Measurements from ENCODE around the gene EHBP1.

The EHBP1 gene

DNA sequence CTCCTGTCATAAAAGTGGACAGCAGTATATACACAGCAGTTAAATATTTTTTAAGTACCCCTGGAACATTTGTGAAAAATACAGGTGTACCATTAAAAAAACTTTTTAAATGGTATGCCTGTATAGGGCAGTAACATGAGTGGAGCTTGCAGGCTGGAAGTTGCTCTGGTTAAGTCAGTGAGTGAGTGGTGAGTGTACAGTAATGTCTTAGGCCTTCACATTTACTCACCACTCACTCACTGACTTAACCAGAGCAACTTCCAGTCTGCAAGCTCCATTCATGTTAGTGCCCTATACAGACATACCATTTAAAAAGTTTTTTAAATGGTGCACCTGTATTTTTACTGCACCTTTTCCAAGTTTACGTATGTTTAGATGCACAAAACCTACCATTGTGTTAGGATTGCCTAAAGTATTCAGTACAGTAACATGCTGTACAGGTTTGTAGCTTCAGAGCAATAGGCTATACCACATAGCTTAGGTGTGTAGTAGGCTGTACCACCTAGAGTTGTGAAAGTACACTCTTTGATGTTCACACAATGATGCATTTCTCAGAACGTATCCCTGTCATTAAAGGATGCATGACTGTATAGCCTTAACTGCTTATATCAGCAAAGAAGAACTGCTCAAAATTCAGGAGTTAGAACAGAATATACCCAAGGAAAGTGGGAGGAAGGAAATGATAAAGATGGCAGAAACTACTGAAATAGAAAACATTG, 112.6 kb downstream of the EHBP1 start:
- no peak for DNase-seq

DNA sequence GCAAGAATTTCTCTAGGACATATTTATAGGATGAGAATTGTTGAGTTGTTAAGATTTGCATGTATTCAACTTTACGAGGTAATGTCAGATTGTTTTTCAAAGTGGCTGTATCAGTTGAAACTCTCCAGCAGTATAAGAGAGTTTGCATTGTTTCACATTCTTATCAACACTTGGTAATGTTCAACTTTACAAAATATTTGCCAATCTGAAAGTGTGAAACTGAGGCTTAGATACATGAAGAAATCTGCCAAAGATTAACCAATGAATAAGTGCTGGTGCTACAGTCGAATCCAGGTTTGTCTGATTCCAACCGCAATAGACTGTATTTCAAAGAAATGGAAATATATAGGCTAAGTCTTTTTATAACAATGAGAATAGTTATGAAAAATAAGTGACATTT, 117.0 kb downstream of the EHBP1 start:
- no peak for DNase-seq

DNA sequence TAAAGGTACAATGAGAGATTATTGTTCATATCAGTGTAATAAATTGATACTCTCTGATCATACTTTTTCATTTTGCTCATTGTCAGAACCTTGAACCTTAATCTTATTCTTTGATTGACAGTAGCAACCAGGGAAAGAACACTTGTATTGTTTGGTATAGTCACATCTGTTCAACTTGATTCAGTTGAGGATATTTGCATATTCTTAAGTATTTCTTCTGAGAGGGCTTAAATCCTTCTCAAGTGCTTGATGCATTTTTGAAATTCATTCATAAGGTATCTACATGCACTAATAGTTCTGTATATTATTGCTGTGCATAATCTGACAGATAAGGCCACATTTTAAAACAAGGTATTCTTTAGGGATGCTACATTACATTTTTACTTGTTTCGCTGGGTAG, 118.9 kb downstream of the EHBP1 start:
- no peak for DNase-seq

GRCh38 chr2:62826141-62826540, 120.6 kb downstream of the EHBP1 start:
- no peak for DNase-seq

- no peak for DNase-seq
These were observed 121.6 kb downstream of the EHBP1 start for GRCh38 chr2:62826953-62827675.

GRCh38 chr2:62831729-62832128, 126.2 kb downstream of the EHBP1 start:
- DNase-seq: no peak

DNA sequence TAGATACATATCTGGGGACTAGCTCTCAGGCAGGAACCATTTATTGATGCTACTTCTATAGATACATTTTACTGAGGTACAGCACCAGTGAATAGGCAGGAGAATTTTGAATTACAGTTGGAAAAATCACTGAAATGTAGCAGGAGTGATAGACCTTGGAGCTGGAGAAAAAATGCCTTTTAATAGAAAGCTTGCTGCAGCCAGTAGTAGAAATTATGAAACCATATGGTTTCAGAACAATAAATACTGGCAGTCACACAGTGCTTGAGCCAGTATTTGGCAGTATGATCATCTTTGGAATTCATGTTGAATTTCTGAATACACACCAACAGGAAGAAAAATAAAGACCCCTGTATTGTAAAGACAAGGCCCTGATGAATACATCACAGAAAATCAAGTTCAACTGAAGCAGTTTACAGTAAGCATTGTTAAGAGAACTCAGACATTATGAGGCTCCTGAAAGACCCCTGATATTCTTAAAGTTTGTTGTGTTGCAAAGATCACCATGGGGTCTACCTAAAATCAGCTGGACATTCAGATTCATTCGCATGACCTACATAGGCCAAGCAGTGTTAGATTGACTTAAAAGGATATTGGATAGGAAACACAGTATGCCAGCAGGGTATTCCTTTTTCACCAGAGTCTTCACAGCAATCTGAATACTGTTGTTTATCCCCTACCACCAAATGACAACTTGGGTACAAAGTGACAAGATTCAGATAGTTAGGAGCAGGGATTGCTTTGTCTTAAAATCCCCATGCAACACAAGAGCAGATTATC, 139.0 kb downstream of the EHBP1 start:
- DNase-seq: no peak

- DNase-seq: no peak
These were observed 139.7 kb downstream of the EHBP1 start for GRCh38 chr2:62845256-62845655.

DNA sequence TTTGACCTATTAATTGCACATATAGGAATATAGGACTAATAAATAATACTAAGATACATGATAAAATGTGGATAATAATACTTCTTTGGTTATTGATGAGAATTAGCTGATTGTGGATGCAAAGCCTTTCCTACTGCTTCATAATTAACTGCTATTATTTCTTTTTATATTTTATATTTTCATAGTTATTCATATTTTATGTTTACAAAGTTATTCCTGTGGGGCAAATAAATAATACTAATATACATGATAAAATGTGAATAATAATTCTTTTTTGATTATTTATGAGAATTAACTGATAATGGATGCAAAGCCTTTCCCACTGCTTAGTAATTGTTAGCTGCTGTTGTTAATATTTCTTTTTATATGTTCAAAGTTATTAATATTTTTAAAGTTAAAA, 146.7 kb downstream of the EHBP1 start:
- DNase-seq: no peak

GRCh38 chr2:62854600-62855514, 149.3 kb downstream of the EHBP1 start:
- DNase-seq: no peak

DNA sequence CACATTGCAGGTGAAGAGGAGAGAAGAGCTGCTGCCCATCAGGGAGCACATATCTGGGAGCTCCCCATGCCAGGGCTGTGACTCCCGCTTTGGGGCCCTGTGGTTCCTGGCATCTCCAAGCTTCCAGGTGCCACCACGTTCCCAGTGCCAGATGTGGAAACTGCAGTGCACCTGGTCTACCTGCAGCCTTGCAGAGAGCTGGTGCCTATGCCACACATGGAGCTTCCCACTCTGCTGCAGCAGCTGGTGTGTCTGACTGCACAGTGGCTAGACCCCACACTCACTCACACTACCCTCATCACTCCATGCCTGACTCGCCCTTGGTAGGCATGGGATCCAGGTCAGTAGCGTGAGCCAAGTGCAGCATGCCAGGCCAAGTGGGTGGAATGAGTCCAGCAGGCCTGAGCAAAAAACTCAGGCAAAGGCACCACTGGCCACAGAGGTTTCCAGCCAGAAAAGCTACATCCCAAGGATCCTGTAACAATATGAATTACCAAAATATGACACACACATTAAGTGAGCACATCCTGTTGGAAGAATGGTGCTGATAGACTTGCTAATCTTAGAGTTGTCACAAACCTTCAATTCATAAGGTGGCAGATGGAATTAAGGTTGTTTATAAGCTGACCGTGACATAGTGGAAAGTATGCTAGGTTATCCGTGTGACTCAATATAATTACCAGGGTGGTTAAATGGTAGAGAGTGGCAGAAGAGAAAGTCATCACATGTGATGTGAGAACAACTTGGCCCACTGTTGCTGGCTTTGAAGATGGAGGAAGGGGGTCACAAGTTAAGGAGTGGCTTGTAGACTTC, 150.9 kb downstream of the EHBP1 start:
- no peak for DNase-seq

DNA sequence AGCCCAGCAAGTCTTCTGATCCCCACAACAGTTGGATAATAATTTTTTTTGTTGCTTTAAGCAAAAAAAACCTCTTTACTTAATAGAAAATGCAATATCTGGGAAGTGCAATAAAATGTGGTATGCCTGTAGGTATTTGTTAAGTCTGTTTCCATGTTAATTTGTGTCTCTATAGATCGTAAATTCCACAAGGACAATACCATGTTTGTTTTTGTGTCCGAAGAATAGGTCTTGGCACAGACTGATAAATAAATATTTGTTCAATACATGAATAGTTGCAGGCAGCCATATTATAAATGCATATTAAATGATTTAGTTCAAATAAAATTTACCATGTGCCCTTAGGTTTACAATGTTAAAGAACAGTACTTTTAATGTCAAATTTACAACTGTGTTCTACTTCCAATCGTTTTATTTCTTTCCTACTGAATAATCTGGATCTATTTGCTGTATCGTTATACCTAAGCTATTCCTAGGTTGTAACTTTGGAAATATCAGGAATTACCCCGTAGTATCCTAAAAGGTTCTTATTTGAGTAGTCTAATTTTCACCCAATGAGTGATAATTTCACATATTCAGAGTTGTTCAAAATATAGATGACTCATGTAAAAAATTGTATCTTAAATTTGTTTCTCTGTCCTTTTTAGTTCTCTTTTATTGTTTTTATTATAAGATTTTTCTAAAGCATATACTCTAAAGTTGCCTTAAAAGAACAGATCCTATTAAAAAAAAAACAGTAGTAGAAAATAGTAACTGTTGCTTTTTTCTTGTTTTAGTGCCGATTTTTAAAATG, 151.8 kb downstream of the EHBP1 start:
- no peak for DNase-seq

DNA sequence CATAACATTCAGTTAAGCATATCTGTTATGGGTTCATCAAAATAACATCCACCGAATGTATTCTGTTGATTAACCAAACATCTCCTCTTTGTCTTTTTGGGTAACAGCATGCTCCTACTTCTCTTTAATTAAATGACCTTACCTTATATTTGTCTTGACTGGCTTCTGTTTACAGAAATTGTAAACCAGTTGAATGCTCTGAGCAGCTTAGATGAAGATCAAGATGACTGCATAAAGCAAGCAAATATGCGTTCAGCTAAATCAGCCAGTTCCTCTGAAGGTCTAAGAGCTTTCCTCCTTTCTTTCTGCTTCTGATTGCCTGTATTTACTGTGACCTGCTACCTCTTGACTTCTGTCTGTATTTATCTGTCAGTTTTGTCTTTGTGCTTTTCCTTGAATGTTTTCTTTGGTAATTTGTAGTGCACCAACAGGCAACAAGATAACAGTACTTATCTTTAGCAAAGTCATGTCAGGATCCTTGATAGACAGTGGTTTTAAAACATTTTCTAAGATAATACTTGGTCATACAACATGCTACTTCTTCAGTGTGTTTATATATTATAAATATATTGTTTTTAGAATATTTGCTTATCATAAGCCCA, 152.8 kb downstream of the EHBP1 start:
- no peak for DNase-seq

GRCh38 chr2:62868947-62869346, 163.4 kb downstream of the EHBP1 start:
- DNase-seq: no peak

- DNase-seq: no peak
These were observed 165.5 kb downstream of the EHBP1 start for GRCh38 chr2:62870966-62871365.

- DNase-seq: no peak
These were observed 166.0 kb downstream of the EHBP1 start for GRCh38 chr2:62871506-62871905.

- no peak for DNase-seq
These were observed 168.1 kb downstream of the EHBP1 start for GRCh38 chr2:62873603-62874002.

DNA sequence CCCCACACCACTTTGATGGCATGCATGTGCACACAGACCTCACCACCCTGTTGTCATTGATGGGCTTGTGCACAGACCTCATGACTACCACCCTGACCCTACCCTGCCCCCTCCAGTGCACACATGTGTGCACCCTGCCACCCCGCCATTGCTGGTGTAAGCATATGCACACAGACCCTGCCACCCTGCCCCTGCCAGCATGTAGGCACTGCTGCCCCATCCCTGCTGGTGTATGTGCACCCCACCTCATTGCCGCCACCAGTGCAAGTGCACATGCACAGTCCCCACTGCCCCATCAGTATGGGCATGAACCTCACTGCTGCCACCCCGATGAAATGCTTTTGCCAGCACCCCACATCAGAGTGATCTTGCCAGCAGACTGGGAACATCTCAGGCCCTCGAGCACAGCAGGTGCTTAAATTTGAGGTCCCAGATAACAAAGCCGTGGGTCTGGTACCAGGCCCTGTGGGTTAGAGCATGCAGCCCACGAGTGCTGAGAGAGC, 169.4 kb downstream of the EHBP1 start:
- DNase-seq: no peak

GRCh38 chr2:62881162-62881795, 175.8 kb downstream of the EHBP1 start:
- no peak for DNase-seq

All from right kidney (tissue), 1 donor.